Neural progenitor cell (in vitro differentiated cells): ENCODE measurements around the gene AGBL4.

Experiments
- CTCF ChIP-seq: fragments of 200-600 bp; sonication (generic); IDR thresholded peaks from 2 replicates; pipeline ENCODE4 v1.5.1; 2017; ENCODE audit warnings: antibody characterized with exemption, mild to moderate bottlenecking
- EZH2 ChIP-seq: fragments of 200-600 bp; sonication (generic); IDR thresholded peaks from 2 replicates; pipeline ENCODE4 v1.6.1; 2017; ENCODE audit warnings: antibody characterized with exemption, mild to moderate bottlenecking, moderate library complexity

GRCh38 chr1:48498096-48498791 lies 1525.5 kb downstream of the AGBL4 start:
- TF ChIP-seq EZH2 (no peak), CTCF (peak; percentile 79)
